Measurements from ENCODE around the gene GPRC5D. TPM values are rescaled to one million over a fixed set of nuclear protein-coding genes. Genes with fewer than 3 reads are reported as not detected.
A peak's percentile ranks its signal among the peaks of the same experiment; 100 is the strongest.

Gene GPRC5D
- total RNA-seq, 4 donors from 2014 or later = not detected

- no peak for TF ChIP-seq CTCF (IDR thresholded peaks at IDR 0.05)
- DNase-seq (ENCODE audit: low spot score) = no peak
- no peak for ATAC-seq (ENCODE audit: low FRiP score)
These were observed 46.3 kb upstream of the GPRC5D start for GRCh38 chr12:12998248-12998647.

GRCh38 chr12:12997734-12998133, 45.8 kb upstream of the GPRC5D start:
- TF ChIP-seq CTCF (IDR thresholded peaks at IDR 0.05) = no peak
- DNase-seq (ENCODE audit: low spot score) = no peak
- no peak for ATAC-seq (ENCODE audit: low FRiP score)

- no peak for ATAC-seq (ENCODE audit: low FRiP score)
- no peak for DNase-seq (ENCODE audit: low spot score)
- no peak for TF ChIP-seq CTCF (IDR thresholded peaks at IDR 0.05)
These were observed 45.2 kb upstream of the GPRC5D start for GRCh38 chr12:12997156-12997555.

- ATAC-seq (ENCODE audit: low FRiP score) = no peak
- DNase-seq (ENCODE audit: low spot score) = no peak
- TF ChIP-seq CTCF (IDR thresholded peaks at IDR 0.05) = no peak
These were observed 44.2 kb upstream of the GPRC5D start for GRCh38 chr12:12996209-12996608.

GRCh38 chr12:12995088-12995487, 43.1 kb upstream of the GPRC5D start:
- no peak for ATAC-seq (ENCODE audit: low FRiP score)
- TF ChIP-seq CTCF (IDR thresholded peaks at IDR 0.05) = no peak

GRCh38 chr12:12993367-12993766, 41.4 kb upstream of the GPRC5D start:
- no peak for TF ChIP-seq CTCF (IDR thresholded peaks at IDR 0.05)
- ATAC-seq (ENCODE audit: low FRiP score) = no peak
- DNase-seq (ENCODE audit: low spot score) = no peak

More at GRCh38 chr12:12995088-12995487, 43.1 kb upstream of the GPRC5D start:
- no peak for DNase-seq (ENCODE audit: low spot score)

GRCh38 chr12:12992418-12993130, 40.6 kb upstream of the GPRC5D start:
- TF ChIP-seq CTCF (IDR thresholded peaks at IDR 0.05) = no peak
- ATAC-seq (ENCODE audit: low FRiP score) = peak; percentile 87
- DNase-seq (ENCODE audit: low spot score) = peak; percentile 58
